Measurements from ENCODE around the gene CEBPG.

Gene CEBPG

GRCh38 chr19:33406521-33407139 lies 33.1 kb downstream of the CEBPG start:
- DNase-seq (ENCODE audit: low read depth in 2 of 2): no peak

GRCh38 chr19:33407140-33407551 lies 33.6 kb downstream of the CEBPG start:
- no peak for DNase-seq (ENCODE audit: low read depth in 2 of 2)

- DNase-seq (ENCODE audit: low read depth in 2 of 2): no peak
These were observed 34.2 kb downstream of the CEBPG start for GRCh38 chr19:33407716-33408115.

DNA sequence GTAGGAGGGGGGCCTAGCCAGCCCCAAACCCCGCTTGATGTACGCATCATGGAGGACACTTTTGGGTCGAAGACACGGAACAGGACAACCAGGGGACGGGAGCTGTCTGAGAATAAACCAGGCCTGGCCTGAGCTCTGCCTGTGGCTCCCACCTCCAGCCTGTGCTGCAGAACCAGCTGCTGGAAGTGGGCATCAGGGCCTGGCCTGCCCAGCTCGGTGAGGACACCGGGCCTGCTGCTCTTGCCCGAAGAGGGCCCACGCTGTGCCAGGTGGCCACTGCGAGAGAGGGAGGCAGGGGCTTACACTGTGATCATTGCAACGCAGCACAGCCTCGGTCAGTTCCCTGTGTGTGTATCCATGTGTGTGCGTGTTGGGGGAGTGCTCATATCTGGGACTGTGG lies 34.6 kb downstream of the CEBPG start:
- DNase-seq (ENCODE audit: low read depth in 2 of 2): no peak

DNA sequence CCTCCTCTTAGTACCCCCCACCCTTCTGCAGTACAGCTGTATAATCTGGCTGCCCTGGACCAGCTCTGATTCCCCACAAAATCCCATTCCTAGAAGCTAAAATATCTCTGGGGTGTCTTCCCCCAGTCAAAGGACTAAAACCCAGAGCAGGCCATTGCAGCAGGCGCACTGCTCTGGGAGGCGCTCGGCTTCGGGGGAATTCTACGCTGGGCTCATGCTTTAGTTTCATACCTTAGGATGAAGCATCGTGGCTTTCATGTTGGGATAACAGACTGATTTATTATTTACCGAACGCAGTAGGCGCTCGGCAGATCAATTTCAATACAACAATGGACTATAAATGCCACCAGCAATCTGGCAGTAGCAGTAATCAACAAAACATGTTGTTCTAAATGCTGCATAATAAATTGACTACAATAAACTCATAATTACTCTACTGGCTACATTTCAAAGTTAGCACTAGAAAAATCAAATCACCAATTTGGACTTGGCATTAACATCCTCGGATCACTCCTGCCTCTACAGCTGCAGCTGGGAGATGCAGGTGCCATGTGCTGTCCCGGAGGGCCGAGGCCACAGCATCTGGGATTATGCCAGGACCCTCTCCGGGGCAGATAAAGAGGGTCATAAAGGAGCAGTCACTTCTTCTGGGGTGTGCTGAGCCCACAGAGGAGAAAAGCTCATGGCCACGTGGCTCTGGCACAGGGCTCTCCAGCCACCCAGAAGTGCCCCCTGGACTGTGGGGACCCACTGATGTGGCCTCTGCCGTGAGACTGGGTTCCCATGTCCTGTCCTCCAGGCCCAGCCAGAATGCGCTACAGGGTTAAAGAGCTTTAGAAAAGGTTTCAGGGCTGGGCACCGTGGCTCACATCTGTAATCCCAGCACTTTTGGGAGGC lies 35.3 kb downstream of the CEBPG start:
- DNase-seq (ENCODE audit: low read depth in 2 of 2): no peak

- no peak for DNase-seq (ENCODE audit: low read depth in 2 of 2)
These were observed 36.6 kb downstream of the CEBPG start for GRCh38 chr19:33409906-33410685.

DNA sequence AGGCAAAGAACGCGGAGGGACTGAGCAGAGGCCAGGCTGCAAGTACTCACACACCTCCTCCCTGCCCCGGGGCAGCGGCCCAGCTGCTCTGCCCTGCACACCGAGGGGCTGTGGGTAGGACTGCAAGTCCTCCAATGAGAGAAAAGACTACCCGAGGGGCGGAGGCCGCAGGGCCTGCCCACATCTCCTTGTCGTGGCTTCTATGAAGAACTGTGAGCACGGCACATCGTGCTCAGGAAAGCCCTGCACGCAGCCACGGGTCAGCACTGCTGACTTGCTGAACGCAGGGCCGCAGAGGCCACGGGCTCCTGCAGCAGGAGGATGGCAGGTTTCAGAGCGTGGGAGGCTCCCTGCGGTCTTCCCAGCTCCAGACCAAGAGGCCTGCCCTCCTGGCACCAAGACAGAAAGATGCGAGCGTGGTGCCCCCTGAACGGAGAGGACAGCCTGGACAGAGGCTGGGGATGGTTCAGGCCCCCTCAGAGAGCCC lies 37.4 kb downstream of the CEBPG start:
- DNase-seq (ENCODE audit: low read depth in 2 of 2): no peak

DNA sequence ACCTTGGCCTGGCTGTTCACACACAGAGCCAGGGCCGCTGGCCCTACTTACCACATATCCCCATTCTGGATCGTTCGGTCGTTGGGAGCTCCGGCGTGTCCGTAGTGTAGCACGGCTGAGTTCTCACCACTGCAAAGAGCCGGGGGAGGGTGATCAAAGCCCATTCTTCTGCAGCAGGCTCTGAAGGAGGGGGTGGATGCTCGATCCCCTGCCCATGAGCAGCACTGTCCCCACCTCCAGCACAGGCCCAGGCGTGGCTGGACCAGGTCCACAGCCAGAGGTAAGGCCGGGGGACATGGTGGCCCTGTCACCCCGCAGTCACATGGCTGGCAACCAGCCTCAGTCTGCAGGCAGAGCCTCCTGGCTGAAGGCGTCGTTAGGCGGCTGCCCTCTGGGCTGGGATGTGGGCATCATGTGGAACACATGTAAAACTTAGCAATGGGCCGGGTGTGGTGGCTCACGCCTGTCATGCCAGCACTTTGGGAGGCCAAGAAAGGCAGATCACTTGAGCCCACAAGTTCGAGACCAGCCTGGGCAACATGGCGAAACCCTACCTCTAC lies 38.2 kb downstream of the CEBPG start:
- DNase-seq (ENCODE audit: low read depth in 2 of 2): no peak

DNA sequence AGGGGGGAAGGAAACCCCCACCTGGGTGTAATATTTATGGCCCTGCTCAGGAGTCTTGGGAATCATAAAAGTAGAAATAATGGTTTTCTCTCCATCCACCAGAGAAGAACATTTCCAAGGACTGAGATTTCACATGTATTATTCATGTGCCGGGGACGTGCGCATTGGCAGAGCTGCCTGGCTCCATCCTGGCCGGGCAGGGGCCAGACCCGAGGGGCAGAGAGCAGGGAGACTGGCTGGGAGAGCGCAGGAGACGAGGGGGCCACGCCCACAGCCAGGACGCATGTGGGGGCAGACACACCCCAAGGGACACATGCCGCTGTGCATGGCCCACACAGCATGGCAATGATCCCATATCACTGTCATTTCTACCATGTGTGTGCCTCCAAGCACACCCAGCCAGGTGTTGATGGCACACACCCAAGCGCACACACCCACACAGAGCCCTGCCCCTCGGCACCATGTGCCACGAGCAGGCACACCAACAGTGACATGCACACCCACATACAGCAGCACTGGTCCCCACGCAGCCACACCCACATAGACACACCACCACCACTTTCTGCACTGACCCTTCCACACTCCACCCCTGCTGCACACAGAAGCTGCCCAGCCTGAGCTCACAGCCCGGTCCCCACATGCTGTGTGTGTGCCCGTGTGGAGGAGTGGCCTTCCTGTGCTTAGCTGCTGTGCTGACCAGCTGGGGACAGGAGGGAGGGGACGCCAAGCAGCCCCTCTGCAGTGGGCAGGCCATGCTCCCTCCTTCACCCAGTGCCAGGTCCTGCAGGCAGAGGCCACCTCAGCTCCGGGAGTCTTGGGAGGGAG lies 39.3 kb downstream of the CEBPG start:
- DNase-seq (ENCODE audit: low read depth in 2 of 2): no peak

DNA sequence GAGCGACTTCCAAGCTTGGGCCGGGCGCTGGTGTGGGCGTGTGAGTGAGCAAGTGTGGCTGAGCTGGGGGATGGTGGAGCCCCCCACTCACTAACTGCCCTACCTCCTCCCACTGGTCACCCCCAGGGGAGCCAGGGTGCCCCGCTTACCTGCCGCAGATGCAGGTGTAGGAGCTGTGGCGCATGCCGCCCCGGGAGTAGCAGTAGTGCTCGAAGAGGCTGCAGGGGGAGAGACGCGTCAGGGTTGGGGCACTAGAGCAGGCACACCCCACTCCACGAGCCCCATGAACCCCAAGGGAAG lies 39.9 kb downstream of the CEBPG start:
- no peak for DNase-seq (ENCODE audit: low read depth in 2 of 2)

GRCh38 chr19:33413868-33414666 lies 40.6 kb downstream of the CEBPG start:
- no peak for DNase-seq (ENCODE audit: low read depth in 2 of 2)

DNA sequence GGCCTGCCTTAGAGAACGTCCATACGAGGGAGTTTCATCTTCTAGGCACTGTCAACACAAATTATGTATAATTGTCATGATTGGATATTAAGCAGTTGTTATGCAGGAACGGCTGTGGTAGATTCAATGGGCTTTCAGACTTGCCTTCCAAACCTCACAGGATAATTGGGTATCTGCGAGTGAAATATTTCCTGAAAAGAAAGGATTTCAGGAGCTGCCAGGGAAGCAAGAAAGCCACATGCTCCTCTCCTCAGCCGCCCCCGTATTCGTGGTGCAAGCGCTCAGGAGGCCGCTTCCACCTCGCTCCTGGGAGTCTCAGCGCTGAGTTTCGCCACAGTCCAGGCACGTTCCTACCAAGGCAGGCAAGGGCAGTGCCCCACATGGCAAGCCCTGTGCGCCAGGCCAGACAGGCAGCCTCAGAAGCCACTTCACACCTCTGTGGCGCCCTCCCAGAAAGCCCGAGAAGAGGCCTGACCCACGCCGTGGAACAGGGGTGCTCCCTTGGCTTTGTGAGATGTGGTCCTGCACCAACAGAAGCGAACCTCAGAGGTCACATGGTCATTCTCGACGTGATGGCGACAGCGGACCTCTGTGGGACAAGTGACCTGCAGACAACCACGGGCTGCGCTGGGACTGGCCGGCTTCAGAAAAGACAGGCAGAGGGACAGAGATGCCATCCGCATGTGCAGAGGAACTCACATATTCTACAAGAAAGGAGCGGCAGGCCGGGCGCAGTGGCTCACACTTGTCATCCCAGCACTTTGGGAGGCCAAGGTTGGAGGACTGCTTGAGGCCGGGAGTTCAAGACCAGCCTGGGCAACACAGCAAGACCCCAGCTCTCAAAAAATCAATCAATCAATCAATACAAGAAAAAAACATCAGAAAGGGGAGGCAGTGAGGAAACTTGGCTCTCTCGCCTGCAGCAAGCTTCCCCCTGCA lies 41.4 kb downstream of the CEBPG start:
- DNase-seq (ENCODE audit: low read depth in 2 of 2): no peak

DNA sequence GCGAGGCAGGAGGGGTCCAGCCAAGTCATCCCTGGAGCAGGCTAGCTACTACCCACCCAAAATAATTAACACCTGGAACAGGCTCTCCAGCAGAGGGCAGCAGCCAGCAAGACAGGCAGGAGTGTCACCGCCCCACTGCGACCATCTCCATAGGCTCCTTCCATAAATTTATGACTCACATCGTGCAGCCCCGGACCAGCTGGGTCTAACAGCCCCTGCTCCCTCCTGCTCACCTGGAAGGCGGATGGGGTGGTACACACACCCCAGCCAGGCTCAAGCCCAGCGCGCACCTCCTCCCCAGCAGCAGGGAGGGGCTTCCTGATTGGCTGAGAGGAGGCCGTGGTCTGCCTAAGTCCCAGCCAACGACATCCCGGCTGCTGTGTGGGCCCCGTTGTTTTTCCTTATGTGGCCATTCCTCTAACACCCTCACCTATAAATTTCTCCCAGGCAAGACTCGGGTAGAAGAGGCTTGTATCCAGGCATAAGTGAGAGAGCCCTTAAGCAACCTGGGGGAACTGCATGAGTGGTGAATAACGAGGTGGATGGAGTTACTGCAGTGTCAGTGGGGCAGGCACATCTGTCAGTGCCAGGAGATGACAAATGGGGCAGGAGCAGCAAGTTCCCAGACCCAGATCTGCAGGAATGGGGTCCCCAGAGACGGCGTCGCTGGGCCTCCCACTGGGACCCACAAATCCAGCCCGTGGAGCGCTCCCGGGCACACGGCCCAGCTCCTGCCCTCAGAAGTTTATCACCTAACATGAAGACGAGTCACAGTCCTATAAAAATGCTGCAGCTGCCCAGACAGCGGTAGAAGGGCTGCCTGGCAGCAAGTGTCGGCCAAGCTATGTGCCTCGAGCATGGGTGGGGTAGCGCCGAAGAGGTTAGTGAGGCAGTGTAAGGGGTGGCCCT lies 43.1 kb downstream of the CEBPG start:
- peak in 1 of 2 experiments; percentile 13 for DNase-seq (ENCODE audit: low read depth in 2 of 2)

DNA sequence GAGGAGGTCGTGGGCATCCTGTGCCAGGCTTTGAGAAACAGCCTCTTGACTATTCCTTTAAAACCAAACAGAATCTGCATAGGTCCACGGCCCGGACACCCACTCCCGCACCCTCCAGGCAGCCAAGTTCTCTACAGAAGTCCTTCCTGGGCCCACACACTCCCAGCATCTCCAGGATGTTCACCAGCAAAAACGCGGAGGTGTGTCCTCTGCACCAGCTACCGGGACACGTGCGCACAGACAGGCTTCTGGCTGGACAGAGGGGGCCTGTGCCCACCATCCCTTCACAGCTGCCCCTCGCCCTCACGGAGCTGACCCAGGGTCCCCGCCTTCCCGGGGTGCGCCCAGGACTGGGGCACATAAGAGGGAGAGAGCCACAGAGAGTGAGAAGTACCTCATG lies 44.2 kb downstream of the CEBPG start:
- DNase-seq (ENCODE audit: low read depth in 2 of 2): no peak

GRCh38 chr19:33418461-33418860 lies 45.0 kb downstream of the CEBPG start:
- DNase-seq (ENCODE audit: low read depth in 2 of 2): no peak

DNA sequence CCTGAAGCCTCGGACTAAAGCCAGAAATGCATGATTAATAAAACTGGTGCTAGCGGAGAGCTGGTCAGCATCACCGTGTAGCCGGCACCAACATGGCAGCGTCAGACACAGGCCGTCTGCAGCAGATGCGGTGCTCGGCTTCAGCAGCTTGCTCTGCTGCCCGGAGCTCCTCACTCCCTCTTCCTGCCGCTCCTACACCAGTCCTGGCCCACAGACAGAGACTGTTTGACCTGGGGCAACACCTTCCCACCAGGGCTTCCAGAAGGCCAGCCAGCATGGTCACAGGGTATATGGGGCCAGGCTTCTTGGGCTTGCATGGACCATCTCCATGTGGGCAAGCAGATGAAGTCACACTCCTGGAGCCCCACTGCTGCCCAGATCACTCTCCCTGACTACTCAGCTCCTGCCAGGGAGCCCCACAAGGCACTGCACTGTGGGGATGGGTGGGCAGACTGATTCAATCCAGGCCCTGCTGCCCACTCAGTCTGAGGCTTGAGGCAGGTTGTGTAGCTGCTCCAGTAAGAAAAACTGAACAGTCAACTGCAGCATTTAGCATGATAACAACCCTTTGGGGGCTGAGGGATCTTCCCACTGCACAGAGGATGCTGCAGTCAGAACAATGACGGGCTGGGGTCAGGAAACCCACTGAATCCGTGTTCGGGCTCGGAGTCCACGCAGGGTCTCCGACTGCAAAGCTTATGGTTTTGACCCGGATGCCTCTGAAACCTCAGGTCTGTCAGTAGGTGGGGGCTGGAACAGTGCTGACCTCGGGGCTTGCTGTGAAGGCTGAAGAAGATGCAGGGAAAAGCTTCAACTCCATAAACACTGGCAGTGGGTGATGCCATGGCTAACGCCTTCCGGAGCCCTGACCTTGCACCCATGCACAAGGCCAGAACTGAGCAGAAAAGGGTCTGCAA lies 45.6 kb downstream of the CEBPG start:
- DNase-seq (ENCODE audit: low read depth in 2 of 2): no peak

DNA sequence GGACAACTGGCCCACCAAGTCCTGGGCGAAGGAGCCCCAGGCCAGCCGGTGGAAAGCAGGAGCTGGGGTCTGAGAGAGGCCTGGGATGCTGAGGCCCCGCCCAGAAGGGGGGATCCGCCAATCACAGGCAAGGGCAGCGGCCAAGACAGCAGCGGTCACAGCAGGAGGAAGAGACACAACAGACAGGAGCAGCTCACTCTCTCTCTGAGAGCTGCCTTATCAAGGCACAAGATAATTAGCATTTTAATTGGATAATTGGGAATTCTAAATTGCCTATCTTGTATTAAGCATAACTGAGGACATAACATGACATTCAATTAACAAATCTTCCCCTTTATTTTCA lies 46.2 kb downstream of the CEBPG start:
- no peak for DNase-seq (ENCODE audit: low read depth in 2 of 2)
